GM19193 (cell line): ENCODE results near the gene CDCA7.

Source experiments
- POLR2A ChIP-seq: IDR thresholded peaks from 4 replicates; pipeline ENCODE4 v1.6.1; 2011; ENCODE audit not compliant: insufficient read depth, insufficient read length; ENCODE audit errors: extremely low read depth

Gene CDCA7

DNA sequence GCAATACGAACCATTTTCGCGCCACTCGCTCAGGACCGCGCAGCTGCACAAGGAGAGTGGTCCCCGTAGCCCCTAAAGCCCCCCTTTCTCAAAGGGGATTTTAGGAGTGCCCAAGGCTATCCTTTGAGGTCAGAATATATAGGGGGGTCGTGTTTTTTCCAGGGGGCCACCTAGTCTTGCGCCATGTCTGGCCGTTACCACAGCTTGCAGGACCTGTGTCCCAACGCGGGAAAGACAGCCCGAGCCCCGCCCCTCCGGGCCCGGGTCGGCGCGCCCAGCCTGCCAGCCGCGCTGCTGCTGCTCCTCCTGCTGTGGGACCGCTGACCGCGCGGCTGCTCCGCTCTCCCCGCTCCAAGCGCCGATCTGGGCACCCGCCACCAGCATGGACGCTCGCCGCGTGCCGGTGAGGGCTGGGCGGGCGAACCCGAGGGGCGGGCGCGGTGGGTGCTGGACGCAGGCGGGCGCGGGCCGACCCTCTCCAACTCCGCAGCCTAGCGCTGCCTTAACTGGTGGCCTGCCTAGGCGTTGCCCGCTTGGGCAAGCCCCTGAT lies at the start of gene CDCA7:
Gene CDCA7, plus strand, starts transcription at position 291 of the 550 bp plus-strand sequence. Its CDS starts 92 bp downstream, at position 383.
- peak; percentile 79 for TF ChIP-seq POLR2A

DNA sequence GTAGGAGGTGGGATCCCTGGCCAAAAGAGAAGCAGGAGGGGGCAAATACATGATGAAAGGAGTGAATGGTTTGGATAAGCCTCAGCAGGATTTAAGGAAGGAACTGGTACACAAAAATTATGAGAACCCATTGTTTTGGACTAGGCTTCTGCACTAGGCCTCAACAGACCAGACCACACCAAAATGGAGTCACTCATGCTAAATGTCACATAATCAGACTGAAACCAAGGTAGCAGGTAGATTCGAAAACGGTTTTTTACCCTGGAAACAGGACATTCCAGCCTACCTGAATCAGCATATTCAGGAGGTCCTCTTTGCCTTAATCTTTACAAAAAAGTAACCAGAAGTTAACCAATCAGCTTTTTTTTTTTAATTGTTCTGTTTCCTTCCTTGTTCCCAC lies 49.4 kb upstream of the CDCA7 start:
- TF ChIP-seq POLR2A = no peak

DNA sequence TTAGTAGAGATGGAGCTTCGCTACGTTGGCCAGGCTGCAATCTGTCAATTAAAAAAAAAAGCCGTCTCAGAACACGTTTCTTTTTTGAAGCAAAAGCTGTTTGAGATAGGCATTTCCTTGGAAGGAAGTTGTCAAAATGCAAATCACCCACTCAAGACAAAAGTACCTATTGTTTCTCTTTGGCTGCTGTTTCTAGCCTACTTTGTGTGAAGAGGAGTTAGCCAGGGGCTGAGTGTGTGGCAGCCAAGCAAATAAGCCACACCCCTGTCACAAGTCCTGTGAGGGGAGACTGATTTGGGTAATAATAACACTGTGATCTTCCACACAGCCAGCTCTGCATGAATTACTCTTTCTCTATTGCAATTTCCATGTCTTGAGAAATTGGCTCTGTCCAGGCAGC lies 47.4 kb upstream of the CDCA7 start:
- TF ChIP-seq POLR2A = no peak

DNA sequence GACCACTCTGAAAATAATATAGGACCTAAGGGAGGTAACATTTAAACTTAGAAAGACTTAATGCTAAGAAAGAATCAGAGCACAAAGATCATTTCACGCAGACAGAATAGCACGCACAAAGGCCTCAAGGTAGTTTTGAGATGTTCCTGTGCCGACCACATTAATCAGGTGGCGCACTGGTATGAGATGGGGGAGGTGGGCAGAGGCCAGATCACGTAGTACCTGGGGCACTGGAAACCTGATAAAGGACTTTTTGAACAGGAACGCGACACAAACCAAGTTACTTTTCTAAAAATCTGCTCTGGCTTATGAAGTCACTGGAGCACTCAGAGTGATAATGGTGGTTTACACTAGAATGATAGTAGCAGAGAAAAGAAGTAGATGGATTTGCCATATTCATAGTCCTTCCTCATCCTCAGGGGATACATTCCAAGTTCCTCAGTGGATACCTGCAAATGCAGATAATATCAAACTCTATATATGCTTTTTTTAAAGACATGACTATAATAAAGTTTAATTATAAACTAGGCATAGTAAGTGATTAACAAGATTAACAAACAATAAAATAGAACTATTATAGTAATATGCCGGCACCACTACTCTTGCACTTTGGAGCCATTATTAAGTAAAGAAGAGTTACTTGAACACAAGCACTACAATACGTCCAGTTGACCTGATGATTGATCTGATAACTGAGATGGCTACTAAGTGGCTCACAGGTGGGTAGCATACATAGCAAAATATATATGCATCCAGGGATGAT lies 42.6 kb upstream of the CDCA7 start:
- TF ChIP-seq POLR2A = no peak

DNA sequence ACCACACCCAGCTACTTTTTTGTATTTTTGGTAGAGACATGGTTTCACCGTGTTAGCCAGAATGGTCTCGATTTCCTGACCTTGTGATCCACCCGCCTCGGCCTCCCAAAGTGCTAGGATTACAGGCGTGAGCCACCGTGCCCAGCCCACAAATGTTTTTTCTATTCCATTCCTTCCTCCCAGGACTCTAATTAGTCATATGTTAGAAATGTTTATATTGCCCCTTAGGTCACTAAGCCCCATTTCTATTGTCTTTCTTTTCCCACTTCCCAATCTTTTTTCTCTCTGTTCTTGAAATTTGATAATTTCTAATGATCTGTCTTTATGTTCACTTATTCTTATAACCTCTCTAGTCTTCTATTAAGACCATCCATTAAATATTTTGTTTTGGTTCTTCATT lies 31.3 kb upstream of the CDCA7 start:
- TF ChIP-seq POLR2A = no peak

DNA sequence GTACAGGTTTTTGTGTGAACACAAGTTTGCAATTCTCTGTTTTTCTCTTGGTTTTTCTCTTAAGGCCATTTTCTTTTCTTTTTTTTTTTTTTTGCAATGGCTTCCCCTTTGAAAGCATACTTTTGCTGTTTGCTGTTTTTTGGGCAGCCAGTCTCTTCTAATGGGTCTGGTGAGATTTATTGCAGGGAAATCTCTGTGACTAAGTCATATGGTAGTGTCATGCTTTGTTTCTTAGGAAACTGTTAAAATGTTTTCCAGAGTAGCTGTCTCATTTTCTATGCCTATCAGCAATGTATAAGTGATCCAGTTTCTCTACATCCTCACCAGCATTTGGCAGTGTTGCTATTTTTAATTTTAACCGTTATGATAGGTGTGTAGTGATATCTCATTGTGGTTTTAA lies 27.9 kb upstream of the CDCA7 start:
- TF ChIP-seq POLR2A = no peak

DNA sequence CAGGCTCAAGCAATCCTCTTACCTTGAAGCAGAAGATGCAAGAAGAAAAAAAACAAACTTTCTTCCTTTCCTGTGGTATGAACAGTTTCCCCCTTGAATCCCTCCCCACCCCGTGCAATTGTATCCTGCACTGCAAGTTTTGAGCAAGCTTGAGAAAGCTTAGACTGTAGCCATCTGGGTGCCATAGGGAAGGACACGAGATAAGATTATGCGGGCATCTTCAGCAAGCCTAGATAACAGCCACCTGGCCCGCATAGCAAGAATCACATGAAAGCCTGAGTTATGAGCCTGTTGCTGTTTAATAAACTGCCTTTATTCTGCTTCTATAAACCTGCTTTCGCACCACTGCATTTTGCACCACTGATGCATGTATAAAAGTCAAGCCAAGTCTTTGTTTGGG lies 27.3 kb upstream of the CDCA7 start:
- TF ChIP-seq POLR2A = no peak

DNA sequence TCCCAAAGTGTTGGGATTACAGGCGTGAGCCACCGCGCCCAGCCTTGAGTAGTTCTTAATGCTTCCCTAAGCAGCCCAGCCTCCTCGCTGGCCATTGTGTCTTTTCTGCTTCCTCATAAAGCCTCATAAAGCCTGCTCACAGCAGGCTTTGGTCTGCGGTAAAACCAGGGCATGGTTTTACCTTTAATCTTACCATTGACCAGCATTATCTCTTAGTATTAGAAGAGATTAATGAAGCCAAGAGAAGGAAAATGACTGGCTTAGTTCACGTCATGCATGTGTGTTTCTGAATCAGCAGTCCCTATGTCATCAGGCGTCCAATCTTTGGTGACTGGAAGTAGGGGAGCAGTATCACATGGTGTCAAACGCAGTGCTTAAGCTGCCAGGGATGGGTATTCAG lies 14.9 kb upstream of the CDCA7 start:
- TF ChIP-seq POLR2A = no peak

DNA sequence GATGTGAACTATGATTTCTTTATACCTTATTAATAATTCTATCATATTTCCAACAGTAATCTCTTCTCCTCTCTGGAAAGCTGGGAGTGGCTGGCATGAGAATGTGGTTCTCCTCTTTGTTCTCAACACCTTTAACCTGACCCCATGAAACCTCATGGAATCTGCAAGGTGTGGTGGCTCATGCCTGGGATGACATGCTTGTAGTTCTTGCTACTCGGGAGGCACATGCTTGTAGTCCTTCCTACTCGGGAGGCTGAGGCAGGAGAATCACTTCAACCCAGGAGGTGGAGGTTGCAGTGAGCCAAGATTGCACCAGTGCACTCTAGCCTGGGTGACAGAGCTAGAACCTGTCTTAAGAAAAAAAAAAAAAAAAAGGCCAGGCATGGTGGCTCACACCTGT lies 10.8 kb upstream of the CDCA7 start:
- no peak for TF ChIP-seq POLR2A

DNA sequence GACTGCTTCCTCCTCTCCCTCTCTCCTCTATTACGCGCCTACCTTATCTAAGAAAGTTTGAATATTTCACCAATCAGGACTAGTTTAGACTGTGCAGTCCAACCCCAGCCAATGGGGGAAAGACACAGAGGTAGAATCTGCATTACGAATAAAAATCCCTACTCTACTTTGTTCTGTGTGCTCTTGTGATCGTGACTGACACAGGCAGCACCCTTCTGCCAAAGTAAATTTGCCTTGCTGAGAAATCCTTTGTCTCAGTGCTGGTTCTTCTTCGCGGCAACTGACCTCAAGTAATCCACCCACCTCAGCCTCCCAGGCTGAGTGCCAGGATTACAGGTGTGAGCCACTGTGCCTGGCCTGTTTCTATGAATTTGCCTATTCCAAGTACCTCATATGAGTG lies 8.6 kb upstream of the CDCA7 start:
- no peak for TF ChIP-seq POLR2A

DNA sequence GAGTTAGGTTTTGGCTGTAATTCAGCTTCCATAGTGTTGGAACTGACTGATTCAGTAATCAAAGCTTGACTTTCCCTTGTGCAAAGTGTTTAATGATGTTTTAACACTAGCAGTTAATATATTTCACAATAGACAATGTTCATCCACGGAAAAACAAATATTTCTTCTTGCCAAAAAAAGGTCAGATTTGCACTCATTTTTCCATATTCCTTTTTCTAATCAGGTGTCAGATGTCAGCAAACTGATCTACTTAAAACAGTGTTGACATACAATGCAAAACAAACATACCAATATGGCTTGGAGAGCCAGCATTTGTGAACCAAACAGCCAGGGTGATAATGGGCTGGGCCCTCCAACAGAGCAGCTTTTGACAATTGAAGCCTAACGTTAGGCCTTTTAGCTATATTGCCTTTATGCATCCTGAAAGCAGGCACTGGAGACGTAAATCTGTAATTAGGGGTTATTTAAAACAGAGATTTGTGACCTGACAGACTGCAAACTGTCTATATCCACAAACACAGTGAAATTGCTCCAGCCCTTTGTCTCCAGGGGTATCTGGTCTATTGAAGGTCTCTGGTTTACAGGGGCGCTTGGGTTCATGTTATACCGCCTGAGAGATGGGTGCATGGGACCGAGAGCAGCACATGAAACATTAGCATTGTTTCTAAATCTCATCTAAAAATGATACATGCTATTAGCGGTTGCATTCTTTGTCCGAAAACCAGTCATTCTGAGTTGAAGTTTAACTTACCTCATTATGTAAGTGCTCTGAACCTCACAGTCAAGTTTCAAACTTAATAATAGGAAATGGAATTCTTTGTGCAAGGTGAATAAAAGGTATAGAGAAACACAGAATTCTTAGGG lies 7.1 kb upstream of the CDCA7 start:
- TF ChIP-seq POLR2A = no peak

DNA sequence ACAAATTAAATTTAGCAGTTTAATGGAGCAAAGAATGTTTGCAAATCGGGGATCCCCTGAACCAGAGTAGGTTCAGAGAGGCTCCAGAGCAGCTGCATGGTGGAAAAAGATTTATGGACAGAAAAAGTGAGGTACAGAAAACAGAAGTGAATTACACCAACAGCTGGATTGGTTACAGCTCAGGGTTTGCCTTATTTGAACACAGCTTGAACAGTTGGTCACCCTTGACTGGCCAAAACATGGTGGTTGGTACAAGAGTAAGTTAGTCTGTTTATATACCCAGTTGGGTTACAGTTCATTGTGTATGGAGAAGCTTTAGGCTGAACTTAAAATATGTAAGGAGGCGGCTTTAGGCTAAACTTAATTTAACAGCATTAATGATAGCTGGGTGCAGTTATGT lies 5.4 kb upstream of the CDCA7 start:
- no peak for TF ChIP-seq POLR2A

DNA sequence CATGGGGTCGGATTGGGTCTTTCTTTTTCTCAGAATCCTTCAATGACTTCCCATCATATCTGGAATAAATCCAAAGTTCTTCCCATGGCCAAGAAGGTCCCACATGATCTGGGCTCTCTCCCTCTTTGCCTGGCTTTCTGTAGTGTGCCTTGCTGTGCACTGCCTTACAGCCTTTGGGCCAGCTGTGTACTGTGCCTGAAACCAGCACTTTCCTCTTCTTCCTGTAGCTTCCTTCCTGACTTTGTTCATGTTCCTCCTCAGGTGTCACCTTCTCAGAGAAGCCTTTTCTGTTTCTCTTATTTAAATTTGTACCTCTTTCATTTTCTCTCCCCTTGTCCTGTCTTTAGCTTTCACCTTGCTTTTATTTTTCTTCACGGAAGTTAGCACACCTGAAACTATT lies 4.3 kb upstream of the CDCA7 start:
- TF ChIP-seq POLR2A = no peak

DNA sequence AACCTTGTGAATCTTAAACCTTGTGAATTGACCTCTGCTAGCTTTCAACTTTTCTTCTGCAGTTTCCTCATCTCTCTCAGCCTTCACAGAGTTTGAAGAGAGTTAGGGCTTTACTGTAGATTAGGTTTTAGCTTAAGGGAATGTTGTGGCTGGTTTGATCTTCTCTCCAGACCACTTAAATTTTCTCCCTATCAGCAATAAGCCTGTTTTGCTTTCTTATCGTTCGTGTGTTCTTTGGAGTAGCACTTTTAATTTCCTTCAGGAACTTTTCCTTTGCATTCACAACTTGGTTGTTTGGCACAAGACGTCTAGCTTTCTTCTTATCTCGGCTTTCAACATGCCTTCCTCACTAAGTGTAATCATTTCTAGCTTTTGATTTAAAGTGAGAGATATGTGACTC lies 2.8 kb upstream of the CDCA7 start:
- TF ChIP-seq POLR2A = no peak

DNA sequence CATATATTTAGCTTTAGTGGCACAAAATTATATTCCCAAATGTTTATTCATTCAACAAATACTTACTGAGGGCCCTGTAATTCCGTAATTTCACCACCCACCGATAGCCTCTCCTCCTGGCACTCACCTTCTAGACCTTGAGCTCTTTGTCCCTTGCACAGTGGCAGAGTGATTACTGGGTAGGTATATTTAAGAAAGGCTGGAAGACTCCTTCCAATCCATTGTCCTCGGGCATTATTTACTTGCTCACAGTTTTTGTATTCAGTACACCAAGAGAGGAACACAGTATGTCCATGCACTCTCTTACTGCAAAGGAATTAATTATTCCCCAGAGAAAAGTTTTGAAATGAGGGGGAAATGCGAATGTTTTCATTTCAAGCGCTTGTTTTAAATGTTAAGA lies 1.1 kb upstream of the CDCA7 start:
- no peak for TF ChIP-seq POLR2A

DNA sequence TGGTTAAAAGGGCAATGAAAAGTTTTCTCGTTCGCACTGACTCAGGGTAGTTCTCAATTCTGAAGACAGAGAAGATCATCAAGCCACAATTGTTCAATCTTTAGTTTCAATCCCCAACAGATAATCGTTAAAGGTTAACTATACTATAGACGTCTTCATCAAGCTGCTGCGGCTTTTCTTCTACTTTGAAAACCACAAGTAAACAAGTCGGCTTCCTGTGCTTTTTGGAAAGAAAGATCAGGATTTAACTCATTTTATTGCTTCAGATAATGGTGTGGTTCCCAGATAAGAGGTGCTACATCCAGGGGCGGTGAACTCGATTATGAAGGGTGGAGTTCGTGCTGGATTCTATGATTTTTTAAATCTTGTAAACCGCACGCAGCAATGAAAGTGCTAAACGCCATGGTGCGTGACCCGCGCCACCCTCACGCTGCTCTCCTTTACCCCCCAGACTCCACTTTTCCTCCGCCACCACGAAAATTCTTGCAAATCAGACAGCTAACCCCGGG lies 545 bp upstream of the CDCA7 start:
- no peak for TF ChIP-seq POLR2A

DNA sequence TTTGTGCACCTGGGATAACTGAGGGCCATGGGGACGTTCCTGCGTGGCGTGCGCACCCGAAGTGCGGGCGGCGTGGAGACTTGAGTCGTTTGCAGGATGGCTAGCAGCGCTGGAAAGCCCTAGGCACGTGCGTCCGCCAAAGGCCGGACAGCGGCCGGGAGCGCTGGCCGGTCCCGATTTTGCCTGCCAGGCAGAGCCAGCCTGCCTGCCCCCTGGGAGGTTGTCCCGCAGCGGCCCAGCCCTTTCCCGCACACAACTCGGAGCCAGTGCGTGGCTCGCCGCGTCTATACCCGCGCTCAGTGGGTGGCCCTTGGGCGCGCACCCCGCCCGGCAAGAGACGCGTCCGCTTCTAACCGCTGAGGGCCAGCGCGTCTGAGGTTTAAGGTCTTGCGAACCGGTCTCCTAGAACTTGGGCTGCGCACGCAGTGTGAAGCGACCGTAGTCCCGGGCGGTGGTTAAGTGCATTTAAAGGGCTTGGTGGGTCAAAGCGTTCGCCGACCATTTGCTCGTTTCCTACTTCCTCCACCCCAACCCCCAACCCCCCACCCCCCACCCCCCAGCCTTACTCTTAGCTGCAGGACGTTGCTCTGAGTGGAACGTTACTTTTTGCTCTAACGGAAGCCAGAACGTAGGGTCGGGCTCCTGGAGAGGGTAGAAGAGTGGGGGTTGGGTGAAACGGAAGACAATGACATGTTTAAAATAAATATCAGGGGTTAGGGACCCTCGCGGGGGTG lies 627 bp downstream of the CDCA7 start:
- TF ChIP-seq POLR2A = no peak
